Omental fat pad (tissue), 4 donors: ENCODE results near the gene FBXW11. TPM values are rescaled to one million over a fixed set of nuclear protein-coding genes. Genes with fewer than 3 reads are reported as not detected.

Source experiments
- ATAC-seq: fragments of 150-250 bp; one replicate; pipeline ENCODE4 v1.9.1; 2016; ENCODE audit warnings: mild to moderate bottlenecking, moderate library complexity; ENCODE audit not compliant: low FRiP score
- DNase-seq: peaks from one replicate; pipeline ENCODE4 v3.0.0-alpha.2; 2019; ENCODE audit warnings: low spot score
- total RNA-seq, 4 donors: library from RNA; depleted of rRNA; stranded (reverse); fragments of >200 nt; gene quantifications; one replicate each; pipeline ENCODE4 v1.1.0, GENCODE V29; 2016
- TF ChIP-seq, protein P1 (sequence below), 3 donors: fragments of 450-650 bp; IDR thresholded peaks; one replicate each; pipeline ENCODE4 v1.5.1; 2016 to 2017; ENCODE audit warnings: antibody characterized with exemption in 3 of 3, mild to moderate bottlenecking in 3 of 3, moderate library complexity in 2 of 3

FBXW11 gene
- total RNA-seq, 4 donors from 2014 or later = 44.6 to 60.9 (median 55.7) TPM

DNA sequence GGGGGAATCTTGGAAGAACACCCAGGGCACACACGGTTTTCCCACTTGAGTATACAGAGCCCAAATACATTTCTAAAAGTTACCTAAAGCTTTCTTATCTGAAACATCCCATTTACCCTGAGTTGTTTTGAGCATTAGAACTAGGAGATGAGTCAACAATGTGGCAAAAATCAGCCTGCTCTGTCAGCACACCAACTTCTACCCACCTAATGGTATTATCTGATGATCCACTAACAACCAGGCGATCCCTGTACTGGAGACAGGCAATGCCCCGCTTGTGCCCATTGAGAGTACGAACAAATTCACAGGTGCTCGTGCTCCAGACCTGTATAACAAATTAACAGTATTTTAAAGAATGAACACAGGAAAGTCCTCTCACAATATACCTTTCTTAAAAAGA, 133.8 kb downstream of the FBXW11 start:
- no peak for ATAC-seq
- TF ChIP-seq, protein P1, sequence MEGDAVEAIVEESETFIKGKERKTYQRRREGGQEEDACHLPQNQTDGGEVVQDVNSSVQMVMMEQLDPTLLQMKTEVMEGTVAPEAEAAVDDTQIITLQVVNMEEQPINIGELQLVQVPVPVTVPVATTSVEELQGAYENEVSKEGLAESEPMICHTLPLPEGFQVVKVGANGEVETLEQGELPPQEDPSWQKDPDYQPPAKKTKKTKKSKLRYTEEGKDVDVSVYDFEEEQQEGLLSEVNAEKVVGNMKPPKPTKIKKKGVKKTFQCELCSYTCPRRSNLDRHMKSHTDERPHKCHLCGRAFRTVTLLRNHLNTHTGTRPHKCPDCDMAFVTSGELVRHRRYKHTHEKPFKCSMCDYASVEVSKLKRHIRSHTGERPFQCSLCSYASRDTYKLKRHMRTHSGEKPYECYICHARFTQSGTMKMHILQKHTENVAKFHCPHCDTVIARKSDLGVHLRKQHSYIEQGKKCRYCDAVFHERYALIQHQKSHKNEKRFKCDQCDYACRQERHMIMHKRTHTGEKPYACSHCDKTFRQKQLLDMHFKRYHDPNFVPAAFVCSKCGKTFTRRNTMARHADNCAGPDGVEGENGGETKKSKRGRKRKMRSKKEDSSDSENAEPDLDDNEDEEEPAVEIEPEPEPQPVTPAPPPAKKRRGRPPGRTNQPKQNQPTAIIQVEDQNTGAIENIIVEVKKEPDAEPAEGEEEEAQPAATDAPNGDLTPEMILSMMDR (IDR thresholded peaks at IDR 0.05) = no peak
- no peak for DNase-seq

DNA sequence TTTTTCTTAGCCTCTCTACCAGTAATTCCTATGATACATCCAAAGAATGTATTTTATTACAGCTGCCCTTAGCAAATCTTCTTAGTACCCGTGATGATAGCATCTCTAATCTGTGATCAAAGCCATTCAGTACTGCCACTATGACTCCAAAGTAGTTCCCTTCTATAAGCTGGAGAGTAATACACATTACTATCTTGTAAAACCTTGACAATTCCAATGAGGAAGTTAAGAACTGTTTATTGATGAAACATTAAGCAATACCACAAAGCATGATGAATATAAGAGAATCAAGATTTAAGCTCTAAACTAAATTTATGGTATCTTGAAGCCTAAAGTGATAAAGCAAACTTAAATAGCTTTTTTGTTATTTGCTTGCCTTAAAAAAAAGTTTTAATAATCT, 134.7 kb downstream of the FBXW11 start:
- TF ChIP-seq, protein P1 (IDR thresholded peaks at IDR 0.05) = no peak
- DNase-seq = no peak
- no peak for ATAC-seq

DNA sequence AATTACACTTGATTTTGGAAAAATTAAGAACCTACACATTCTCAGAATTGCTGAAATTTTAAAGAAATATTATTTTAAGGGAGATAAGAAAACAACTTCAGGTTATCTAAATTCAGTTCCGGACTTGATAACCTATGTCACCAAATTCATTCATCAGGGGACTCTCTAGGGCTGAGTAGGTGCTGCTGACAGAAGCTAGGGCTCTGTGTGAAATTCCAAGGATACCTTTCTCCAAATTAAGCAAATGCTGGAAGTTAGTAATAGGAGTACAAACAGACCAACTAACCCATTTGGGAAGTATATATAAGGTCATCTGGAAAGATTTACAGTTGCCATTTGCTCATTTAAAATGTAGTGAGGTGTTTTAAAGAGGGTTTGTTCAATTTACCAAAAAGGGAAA, 136.5 kb downstream of the FBXW11 start:
- TF ChIP-seq, protein P1 (IDR thresholded peaks at IDR 0.05) = no peak
- no peak for ATAC-seq
- DNase-seq = no peak

GRCh38 chr5:171868236-171868635, 138.2 kb downstream of the FBXW11 start:
- DNase-seq (no peak), ATAC-seq (no peak)
- TF ChIP-seq, protein P1 (IDR thresholded peaks at IDR 0.05) = no peak

DNA sequence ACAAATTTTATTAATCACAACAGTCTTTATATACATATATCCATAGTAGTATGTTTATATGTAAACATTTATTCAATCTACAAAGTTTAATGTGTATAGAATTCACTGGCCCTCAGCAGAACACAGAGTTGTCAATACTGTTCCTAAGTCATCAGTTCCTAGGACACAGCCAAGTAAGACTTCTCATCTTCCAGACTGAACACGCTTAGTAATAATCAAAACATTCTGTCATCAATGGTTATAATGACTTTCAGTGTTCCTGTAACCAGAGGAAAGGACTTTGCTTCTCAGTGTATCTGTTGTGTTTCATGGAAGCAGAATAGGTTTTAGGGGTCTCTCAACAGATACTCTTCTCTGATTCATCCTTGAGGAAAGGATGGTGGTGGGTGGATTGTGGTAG, 138.7 kb downstream of the FBXW11 start:
- DNase-seq (no peak), ATAC-seq (no peak)
- TF ChIP-seq, protein P1 (IDR thresholded peaks at IDR 0.05) = no peak

DNA sequence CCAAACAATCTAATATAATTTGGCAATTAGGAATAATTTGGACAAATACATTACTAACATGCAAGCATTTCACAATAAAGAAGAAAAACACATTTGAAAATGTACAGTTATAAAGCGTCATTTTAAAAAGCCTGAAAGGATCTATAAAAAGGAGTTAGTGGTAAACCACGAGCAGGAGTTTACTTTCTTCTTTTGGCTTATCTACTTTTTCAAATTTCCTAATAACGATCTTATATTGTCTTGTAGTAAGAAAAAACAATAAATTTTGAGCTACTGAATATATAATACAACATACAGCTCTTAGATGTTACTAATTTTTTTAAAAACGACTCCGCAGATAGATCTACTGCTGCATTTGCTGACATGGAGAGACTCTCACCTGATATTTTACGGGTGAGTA, 141.0 kb downstream of the FBXW11 start:
- ATAC-seq = no peak
- DNase-seq = no peak
- TF ChIP-seq, protein P1 (IDR thresholded peaks at IDR 0.05) = no peak

DNA sequence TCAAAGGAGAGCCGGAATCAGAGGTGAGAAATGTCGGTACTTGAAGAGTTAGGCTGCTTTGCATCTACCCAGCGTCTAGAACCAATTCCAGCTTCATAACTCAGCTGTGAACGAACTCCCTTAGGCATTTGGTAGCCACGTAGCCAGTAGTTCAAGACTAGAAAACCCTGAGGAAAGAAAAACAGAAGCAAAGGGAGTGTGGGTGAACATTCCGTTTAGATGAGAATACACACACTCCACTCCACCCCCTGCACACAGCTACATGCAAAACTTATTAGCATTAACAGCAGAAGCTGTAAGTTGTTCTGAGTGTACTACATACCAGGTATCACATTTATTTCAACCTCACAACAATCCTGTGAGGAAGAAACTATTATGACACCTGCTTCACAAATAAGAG, 142.5 kb downstream of the FBXW11 start:
- TF ChIP-seq, protein P1 (IDR thresholded peaks at IDR 0.05) = no peak
- ATAC-seq (no peak), DNase-seq (no peak)
